Raji (cell line): Measurements from ENCODE around the gene TMEM132C.

Source experiments
- POLR2A ChIP-seq: IDR thresholded peaks from 2 replicates; pipeline ENCODE4 v1.6.1; 2011; ENCODE audit warnings: low read depth, low read length, control low read depth; ENCODE audit not compliant: insufficient read depth

The TMEM132C gene

GRCh38 chr12:128267131-128267622 is at the start of gene TMEM132C:
Gene TMEM132C (plus strand): TSS chr12:128267170. CDS start chr12:128267403, 233 bp downstream.
- no peak for TF ChIP-seq POLR2A

GRCh38 chr12:128224226-128224625 is 42.7 kb upstream of the TMEM132C start:
- TF ChIP-seq POLR2A, result no peak

GRCh38 chr12:128228581-128228980 is 38.4 kb upstream of the TMEM132C start:
- no peak for TF ChIP-seq POLR2A

- TF ChIP-seq POLR2A, result no peak
Measured at GRCh38 chr12:128235635-128236417, 31.1 kb upstream of the TMEM132C start.

GRCh38 chr12:128236525-128236924 is 30.4 kb upstream of the TMEM132C start:
- no peak for TF ChIP-seq POLR2A

GRCh38 chr12:128240745-128241144 is 26.2 kb upstream of the TMEM132C start:
- no peak for TF ChIP-seq POLR2A

- TF ChIP-seq POLR2A, result no peak
Measured at GRCh38 chr12:128245121-128245520, 21.8 kb upstream of the TMEM132C start.

- no peak for TF ChIP-seq POLR2A
Measured at GRCh38 chr12:128245905-128246304, 21.1 kb upstream of the TMEM132C start.

- TF ChIP-seq POLR2A, result no peak
Measured at GRCh38 chr12:128250096-128250495, 16.9 kb upstream of the TMEM132C start.

- TF ChIP-seq POLR2A, result no peak
Measured at GRCh38 chr12:128258866-128259555, 8.0 kb upstream of the TMEM132C start.

GRCh38 chr12:128259556-128260070 is 7.4 kb upstream of the TMEM132C start:
- TF ChIP-seq POLR2A, result no peak

GRCh38 chr12:128261757-128262156 is 5.2 kb upstream of the TMEM132C start:
- no peak for TF ChIP-seq POLR2A

GRCh38 chr12:128265566-128265965 is 1.4 kb upstream of the TMEM132C start:
- no peak for TF ChIP-seq POLR2A

GRCh38 chr12:128266086-128266485 is 884 bp upstream of the TMEM132C start:
- TF ChIP-seq POLR2A, result no peak

- no peak for TF ChIP-seq POLR2A
Measured at GRCh38 chr12:128266541-128267130, 334 bp upstream of the TMEM132C start.
